Psoas muscle (tissue), 8 donors: Measurements from ENCODE around the gene BRD4. TPM values are rescaled to one million over a fixed set of nuclear protein-coding genes. Genes with fewer than 3 reads are reported as not detected.

Experiments
- ATAC-seq, 4 donors: fragments of 200-7000 bp; cut with Tn5 transposase; one replicate each; pipeline ENCODE4 v1.9.1; 2020; ENCODE audit warnings: moderate library complexity in 3 of 4, mild to moderate bottlenecking in 2 of 4
- DNase-seq, 2 donors: peaks; one replicate each; pipeline ENCODE4 v3.0.0-alpha.2; 2020
- H3K27ac ChIP-seq: fragments of 200-600 bp; one replicate; pipeline ENCODE4 v1.8.0; 2022
- H3K27me3 ChIP-seq, 3 donors: fragments of 200-600 bp in 1 of 3; one replicate each; pipeline versions ENCODE4 v1.6.1 to v1.8.0; 2013 to 2022; ENCODE audit warnings: low read length in 2 of 3, mild to moderate bottlenecking in 2 of 3, moderate library complexity in 1 of 3; ENCODE audit not compliant: insufficient read depth in 3 of 3
- H3K36me3 ChIP-seq, 2 donors: fragments of 200-600 bp in 1 of 2; one replicate each; pipeline versions ENCODE4 v1.6.1 to v1.8.0; 2013 to 2022; ENCODE audit warnings: low read depth in 1 of 2, mild to moderate bottlenecking in 1 of 2, moderate library complexity in 1 of 2; ENCODE audit not compliant: insufficient read depth in 1 of 2
- H3K4me1 ChIP-seq: fragments of 200-600 bp; one replicate; pipeline ENCODE4 v1.8.0; 2022
- H3K4me3 ChIP-seq: fragments of 200-600 bp; one replicate; pipeline ENCODE4 v1.8.0; 2022; ENCODE audit warnings: mild to moderate bottlenecking
- H3K9me3 ChIP-seq: fragments of 200-600 bp; one replicate; pipeline ENCODE4 v1.8.0; 2022
- CTCF ChIP-seq: fragments of 200-600 bp; IDR thresholded peaks from one replicate; pipeline ENCODE4 v1.8.0; 2022; ENCODE audit warnings: antibody characterized with exemption
- WGBS, 3 donors: extraction: QIAGEN DNeasy Blood & Tissue Kit; methylation state at CpG; one replicate each; pipeline versions ENCODE4 v1.1.6 to v1.1.7; 2013; 5-methylcytosine and 5-hydroxymethylcytosine counted together
- intact Hi-C, 2 donors: fragments of 100-400 bp; cut with DNase I; formaldehyde crosslinking; loops; one replicate each; pipeline versions ENCODE4 v1.11.0 to v1.14.2; 2022
- polyA plus RNA-seq, 3 donors: library from polyadenylated mRNA; stranded (reverse); fragments of 200-250 nt; gene quantifications; one replicate each; pipeline ENCODE4 v1.2.3, GENCODE V29; 2013
- total RNA-seq, 4 donors: library from RNA; stranded (reverse); fragmentation: NEBNext Ultra II Directional in 2 of 4; extraction: Animal tissue kit (Norgen Biotek cat#: 25700) in 2 of 4; gene quantifications; one replicate each; pipeline versions ENCODE4 v1.2.1 to v1.2.4, GENCODE V29; 2021 to 2023
- donor health status: healthy with polysubstance abuse.
- donor health status: DM: no; HTN: no; CAD: no; lungs with moderate emphysema.
- donor health status: Bipolar disorder and iron deficiency.
- donor health status: healthy.
- donor health status: DM: yes; HTN: yes; CAD: no.
- donor health status: DM: no; HTN: no; CAD: no.
- donor health status: DM: no; HTN: no; CAD: no.
- donor health status: DM: yes; HTN: yes; CAD: no.

The BRD4 gene
- total and polyA plus RNA-seq, 7 donors: 42.6 to 120 (median 98.6) TPM

GRCh38 chr19:15369594-15369891 lies 37.2 kb upstream of the BRD4 start:
- TF ChIP-seq CTCF: no peak
- WGBS, 3 donors: 88 to 92% (median 91%) methylated on average over 9 of the region's 9 CpGs
- ATAC-seq: no peak
- H3K4me1 ChIP-seq: peaks cover 13% of the 10 kb centered on the region
- no peaks in the 10 kb centered on the region for H3K27me3 ChIP-seq
- no peaks in the 10 kb centered on the region for H3K9me3 ChIP-seq
- intact Hi-C loops: no loop called here
- no peak overlapping the region for H3K4me3 ChIP-seq
- no peak overlapping the region for H3K27ac ChIP-seq
- peak in 1 of 2 donors; percentile 39 for DNase-seq
- peaks cover 24 to 92% of the 10 kb centered on the region in 2 donors for H3K36me3 ChIP-seq

DNA sequence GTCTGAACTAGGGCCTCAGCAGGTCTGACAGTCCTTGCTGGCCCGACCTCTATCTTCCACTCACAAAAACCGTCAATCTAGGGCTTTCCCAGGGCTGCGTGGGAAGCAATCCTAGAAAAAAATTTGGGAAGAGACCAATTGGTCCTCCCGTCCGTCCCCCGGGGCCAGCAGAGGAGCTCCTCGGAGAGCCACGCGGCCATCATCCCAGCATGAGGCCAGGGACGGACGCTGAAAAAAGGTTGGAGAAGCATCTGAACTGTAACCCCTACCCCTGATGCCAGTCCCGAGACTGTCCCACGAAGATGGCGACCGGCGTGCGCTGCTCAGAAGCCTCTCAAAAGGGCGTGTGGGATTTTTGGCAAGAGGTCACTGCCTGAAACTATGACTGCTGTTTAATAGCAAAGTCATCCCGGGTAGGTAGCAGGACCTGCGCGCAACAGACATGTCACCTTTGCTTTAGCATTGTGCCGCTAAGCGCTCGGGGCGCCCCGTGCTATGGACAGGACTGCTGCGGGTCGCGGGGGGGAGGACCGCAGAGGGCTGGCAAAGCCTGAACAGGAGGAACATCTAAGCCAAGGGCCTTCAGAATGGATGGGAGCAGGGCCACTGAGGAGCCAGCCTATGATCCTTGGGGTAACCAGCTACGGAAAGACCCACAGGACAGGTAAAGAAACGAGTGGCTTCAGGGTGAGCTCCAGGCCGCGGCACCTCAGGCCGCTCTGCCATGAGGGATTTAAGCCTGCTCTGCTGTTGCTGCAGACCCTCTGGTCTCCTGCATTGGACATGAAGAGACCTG lies 36.7 kb upstream of the BRD4 start:
- intact Hi-C loops: no loop called here
- DNase-seq (peak in 1 of 2 donors; percentile 46), ATAC-seq (no peak)
- WGBS, 3 donors: 88 to 92% (median 90%) methylated on average over 35 of the region's 35 CpGs
- peaks cover 8% of the 10 kb centered on the region for H3K4me1 ChIP-seq
- H3K27ac ChIP-seq: no peak overlapping the region
- no peaks in the 10 kb centered on the region for H3K9me3 ChIP-seq
- no peak overlapping the region for H3K4me3 ChIP-seq
- H3K36me3 ChIP-seq: peaks cover 24 to 96% of the 10 kb centered on the region in 2 donors
- H3K27me3 ChIP-seq: no peaks in the 10 kb centered on the region
- no peak for TF ChIP-seq CTCF

DNA sequence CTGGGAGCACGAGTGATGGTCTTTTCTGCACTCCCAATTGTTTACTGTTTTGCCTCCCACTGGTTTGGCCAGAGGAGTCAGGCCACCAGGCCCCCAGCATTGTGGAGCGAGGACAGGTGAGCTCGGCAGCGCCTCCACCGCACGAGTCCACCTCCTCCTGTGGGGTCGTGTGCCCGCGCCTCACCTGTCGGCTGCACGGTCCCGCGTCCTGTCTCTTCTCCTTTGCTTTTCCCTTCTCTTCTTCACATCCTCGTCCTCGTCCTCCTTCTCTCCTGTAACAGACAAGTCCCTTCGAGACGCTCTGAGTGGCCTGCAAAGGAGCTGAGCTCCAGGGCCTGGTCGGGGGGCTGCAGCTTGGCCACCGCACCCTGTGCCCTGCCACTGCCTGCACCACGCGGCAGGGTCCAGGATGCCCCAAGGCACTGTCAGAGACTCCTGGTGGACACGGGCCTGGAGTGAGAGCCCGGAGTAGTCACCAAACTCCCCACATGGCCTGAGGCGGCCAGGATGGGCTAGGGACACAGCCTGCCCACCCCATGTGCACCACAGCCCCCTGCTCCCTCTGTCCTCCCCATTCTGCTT lies 35.8 kb upstream of the BRD4 start:
- 94 to 95% (median 95%) methylated on average over 21 to 24 of the region's 24 CpGs for WGBS, 3 donors
- Histone ChIP-seq H3K27me3 (no peaks in the 10 kb centered on the region), H3K27ac (no peak overlapping the region), H3K9me3 (no peaks in the 10 kb centered on the region), H3K36me3 (peaks cover 24 to 90% of the 10 kb centered on the region in 2 donors), H3K4me1 (no peaks in the 10 kb centered on the region), H3K4me3 (no peak overlapping the region)
- DNase-seq (peak in 1 of 2 donors; percentile 28), ATAC-seq (no peak)
- intact Hi-C loops: no loop called here
- no peak for TF ChIP-seq CTCF

- H3K27ac ChIP-seq: no peak overlapping the region
- DNase-seq (peak in 1 of 2 donors; percentile 5), ATAC-seq (peak in 1 of 4 donors; percentile 26)
- intact Hi-C loops: no loop called here
- H3K27me3 ChIP-seq: no peaks in the 10 kb centered on the region
- no peaks in the 10 kb centered on the region for H3K4me1 ChIP-seq
- H3K4me3 ChIP-seq: no peak overlapping the region
- peaks cover 24 to 83% of the 10 kb centered on the region in 2 donors for H3K36me3 ChIP-seq
- no peak for TF ChIP-seq CTCF
- 94 to 96% (median 95%) methylated on average over 3 of the region's 3 CpGs for WGBS, 3 donors
- H3K9me3 ChIP-seq: no peaks in the 10 kb centered on the region
These were observed 35.1 kb upstream of the BRD4 start for GRCh38 chr19:15367439-15367838.
